GM23338 (cell line): ENCODE data around the gene PLEKHG4. TPM values are rescaled to one million over a fixed set of nuclear protein-coding genes. Genes with fewer than 3 reads are reported as not detected.
A peak's percentile ranks its signal among the peaks of the same experiment; 100 is the strongest.

Experiments used
- ATAC-seq: fragments of 200-7000 bp; cut with Tn5 transposase; 3 replicates; pipeline ENCODE4 v1.9.1; 2020
- DNase-seq: peaks from one replicate; pipeline ENCODE4 v3.0.0-alpha.2; 2015; ENCODE audit warnings: low spot score
- H2AFZ ChIP-seq: fragments of 200-600 bp; sonication (generic); 2 replicates; pipeline ENCODE4 v1.8.0; 2016; ENCODE audit warnings: antibody characterized with exemption, mild to moderate bottlenecking, moderate library complexity
- H3F3A ChIP-seq: fragments of 200-600 bp; sonication (generic); replicated peaks from 2 replicates; pipeline ENCODE4 v1.8.0; 2017; ENCODE audit warnings: antibody characterized with exemption, mixed run types, low read depth
- H3K27ac ChIP-seq: fragments of 200-600 bp; sonication (generic); 2 replicates; pipeline ENCODE4 v1.6.1; 2016; ENCODE audit warnings: low read depth
- H3K27me3 ChIP-seq: fragments of 200-600 bp; sonication (generic); 2 replicates; pipeline ENCODE4 v1.8.0; 2016; ENCODE audit warnings: mild to moderate bottlenecking, mixed run types, moderate library complexity; ENCODE audit not compliant: insufficient read depth
- H3K36me3 ChIP-seq: fragments of 200-600 bp; sonication (generic); 2 replicates; pipeline ENCODE4 v1.8.0; 2016; ENCODE audit warnings: mild to moderate bottlenecking; ENCODE audit not compliant: insufficient read depth
- H3K4me1 ChIP-seq: fragments of 200-600 bp; sonication (generic); 2 replicates; pipeline ENCODE4 v1.8.0; 2016; ENCODE audit warnings: mild to moderate bottlenecking, moderate library complexity; ENCODE audit not compliant: insufficient read depth
- H3K4me2 ChIP-seq: fragments of 200-600 bp; sonication (generic); 2 replicates; pipeline ENCODE4 v1.7.1; 2017; ENCODE audit warnings: mixed run types
- H3K4me3 ChIP-seq: fragments of 200-600 bp; sonication (generic); 2 replicates; pipeline ENCODE4 v1.6.1; 2016; ENCODE audit warnings: mixed run types
- H3K79me2 ChIP-seq: fragments of 200-600 bp; sonication (generic); replicated peaks from 2 replicates; pipeline ENCODE4 v1.8.0; 2017; ENCODE audit warnings: mild to moderate bottlenecking; ENCODE audit not compliant: insufficient read depth
- H3K9me2 ChIP-seq: fragments of 200-600 bp; sonication (generic); 2 replicates; pipeline ENCODE4 v1.8.0; 2017; ENCODE audit not compliant: insufficient read depth
- H4K20me1 ChIP-seq: fragments of 200-600 bp; sonication (generic); replicated peaks from 2 replicates; pipeline ENCODE4 v1.8.0; 2017; ENCODE audit warnings: mild to moderate bottlenecking; ENCODE audit not compliant: insufficient read depth
- H3K27ac Mint-ChIP-seq: 2 replicates; pipeline ENCODE4 v1.8.0; 2020; ENCODE audit warnings: inconsistent platforms, mild to moderate bottlenecking, moderate library complexity, mixed read lengths
- H3K27me3 Mint-ChIP-seq: 3 replicates; pipeline ENCODE4 v1.8.0; 2022; ENCODE audit warnings: low read depth, mild to moderate bottlenecking, moderate library complexity, mixed read lengths, inconsistent platforms; ENCODE audit not compliant: insufficient read depth, poor library complexity
- H3K36me3 Mint-ChIP-seq: 3 replicates; pipeline ENCODE4 v1.8.0; 2021; ENCODE audit warnings: low read depth, mild to moderate bottlenecking, inconsistent platforms, moderate library complexity, mixed read lengths
- H3K4me1 Mint-ChIP-seq: 3 replicates; pipeline ENCODE4 v1.8.0; 2020; ENCODE audit warnings: mild to moderate bottlenecking, inconsistent platforms, mixed read lengths
- H3K4me3 Mint-ChIP-seq: 3 replicates; pipeline ENCODE4 v1.8.0; 2021; ENCODE audit warnings: moderate library complexity, mild to moderate bottlenecking, inconsistent platforms, mixed read lengths
- H3K9me3 Mint-ChIP-seq: 3 replicates; pipeline ENCODE4 v1.8.0; 2020; ENCODE audit warnings: moderate library complexity, mild to moderate bottlenecking, inconsistent platforms, mixed read lengths
- CREB1 ChIP-seq: fragments of 250-450 bp; sonication (Bioruptor Pico); IDR thresholded peaks from 2 replicates; pipeline ENCODE4 v1.5.0; 2020; ENCODE audit warnings: low read depth, mild to moderate bottlenecking, moderate library complexity
- EZH2 ChIP-seq: fragments of 200-600 bp; sonication (generic); IDR thresholded peaks from one replicate; pipeline ENCODE4 v1.8.0; 2017; ENCODE audit warnings: antibody characterized with exemption, mild to moderate bottlenecking, low read depth; ENCODE audit not compliant: unreplicated experiment
- JUNB ChIP-seq: IDR thresholded peaks from one replicate; pipeline ENCODE4 v1.6.1; 2016; ENCODE audit warnings: antibody characterized with exemption; ENCODE audit not compliant: unreplicated experiment
- NANOG ChIP-seq: IDR thresholded peaks from 2 replicates; pipeline ENCODE4 v1.6.1; 2016; ENCODE audit warnings: antibody characterized with exemption, borderline replicate concordance
- ZNF114 ChIP-seq: fragments of 250-450 bp; sonication (Bioruptor Pico); IDR thresholded peaks from 2 replicates; pipeline ENCODE4 v1.5.0; 2020; ENCODE audit warnings: mild to moderate bottlenecking, moderate library complexity
- ZNF331 ChIP-seq: fragments of 250-450 bp; sonication (Bioruptor Pico); IDR thresholded peaks from 2 replicates; pipeline ENCODE4 v1.5.0; 2020; ENCODE audit warnings: low read depth, mild to moderate bottlenecking, moderate library complexity
- polyA plus RNA-seq: library from polyadenylated mRNA; unstranded; fragments of >200 nt; fragmentation: Nextera tagmentation; extraction: Ambion mirVana; gene quantifications from 2 replicates; pipeline ENCODE4 v1.2.1, GENCODE V29; 2016
- total RNA-seq: library from RNA; depleted of rRNA; stranded (reverse); fragments of >200 nt; shearing (Covaris generic); gene quantifications from 2 replicates; pipeline ENCODE4 v1.2.3, GENCODE V29; 2014
- TF ChIP-seq, protein P1 (sequence below), 2 experiments: fragments of 200-600 bp in 1 of 2; sonication (generic) in 1 of 2; conservative IDR thresholded peaks; 2 replicates each; pipeline versions ENCODE4 v1.5.1 to v1.6.1; 2016 to 2017; ENCODE audit warnings: antibody characterized with exemption in 2 of 2, low read depth in 2 of 2, mild to moderate bottlenecking in 2 of 2, moderate library complexity in 1 of 2
- TF ChIP-seq, protein P2 (sequence below): fragments of 250-450 bp; sonication (Bioruptor Pico); IDR thresholded peaks from 2 replicates; pipeline ENCODE4 v1.5.0; 2020; ENCODE audit warnings: mild to moderate bottlenecking, moderate library complexity
- TF ChIP-seq, protein P3 (sequence below): IDR thresholded peaks from 2 replicates; pipeline ENCODE4 v1.6.1; 2016; ENCODE audit warnings: antibody characterized with exemption

The PLEKHG4 gene
- total and polyA plus RNA-seq, 2 experiments from 2014 or later: 3.2 to 10.3 TPM

DNA sequence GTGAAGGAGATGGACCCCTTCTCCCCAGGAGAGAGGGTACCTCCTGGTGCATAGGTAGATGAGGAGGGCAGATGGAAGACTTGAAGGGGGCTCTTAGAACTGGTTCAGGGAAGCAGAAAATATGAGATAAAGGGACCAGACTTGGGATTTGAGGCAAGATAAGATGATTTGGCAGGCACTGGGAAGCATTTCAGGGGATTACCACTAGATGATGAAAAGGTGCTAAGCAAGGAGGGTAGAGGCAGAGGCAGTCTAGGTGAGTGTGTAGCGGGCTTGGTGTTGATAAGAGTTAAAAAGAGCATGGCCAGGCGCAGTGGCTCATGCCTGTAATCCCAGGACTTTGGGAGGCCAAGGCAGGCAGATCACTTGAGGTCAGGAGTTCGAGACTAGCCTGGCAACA is 16.1 kb upstream of the PLEKHG4 start:
- DNase-seq (no peak), ATAC-seq (no peak)
- Histone ChIP-seq H3K9me2 (no peaks in the 10 kb centered on the region), H3F3A (no peaks in the 10 kb centered on the region), H3K4me1 (no peaks in the 10 kb centered on the region), H2AFZ (no peak overlapping the region), H3K4me3 (no peak overlapping the region), H3K4me2 (no peak overlapping the region), H3K36me3 (no peaks in the 10 kb centered on the region), H3K27me3 (no peaks in the 10 kb centered on the region), H3K79me2 (no peaks in the 10 kb centered on the region), H4K20me1 (no peaks in the 10 kb centered on the region; the same call in none of the 2 replicates), H3K27ac (no peak overlapping the region)
- H3K4me1 Mint-ChIP-seq: peaks cover 4% of the 10 kb centered on the region
- H3K4me3 Mint-ChIP-seq: no peak overlapping the region
- H3K27me3 Mint-ChIP-seq: peaks cover 14% of the 10 kb centered on the region
- no peak overlapping the region for H3K27ac Mint-ChIP-seq
- no peak for TF ChIP-seq EZH2
- TF ChIP-seq CREB1 (CRISPR knock-in tag): no peak
- TF ChIP-seq ZNF114 (CRISPR knock-in tag): no peak
- no peak for TF ChIP-seq ZNF331 (CRISPR knock-in tag)
- no peak for TF ChIP-seq NANOG
- no peaks in the 10 kb centered on the region for H3K9me3 Mint-ChIP-seq
- H3K36me3 Mint-ChIP-seq: no peaks in the 10 kb centered on the region

DNA sequence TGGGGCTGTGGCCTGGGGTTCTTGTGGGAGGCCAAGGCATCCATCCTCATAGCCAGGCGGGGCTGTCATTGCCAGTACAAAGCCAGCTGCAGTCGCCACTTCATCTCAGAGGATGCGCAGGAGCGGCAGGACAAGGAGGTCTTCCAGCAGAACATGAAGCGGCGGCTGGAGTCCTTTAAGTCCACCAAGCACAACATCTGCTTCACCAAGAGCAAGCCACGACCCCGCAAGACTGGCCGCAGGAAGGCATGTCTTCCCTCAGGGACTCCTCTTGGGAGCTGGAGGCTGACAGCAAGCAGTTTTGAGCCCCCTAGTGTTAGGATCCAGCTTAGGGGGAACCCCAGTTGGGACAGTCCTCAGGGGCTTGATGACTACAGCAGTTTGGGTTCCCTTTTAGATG is 15.1 kb upstream of the PLEKHG4 start:
- no peaks in the 10 kb centered on the region for H3F3A ChIP-seq
- no peaks in the 10 kb centered on the region for H3K79me2 ChIP-seq
- H3K36me3 Mint-ChIP-seq: no peaks in the 10 kb centered on the region
- TF ChIP-seq, protein P1, sequence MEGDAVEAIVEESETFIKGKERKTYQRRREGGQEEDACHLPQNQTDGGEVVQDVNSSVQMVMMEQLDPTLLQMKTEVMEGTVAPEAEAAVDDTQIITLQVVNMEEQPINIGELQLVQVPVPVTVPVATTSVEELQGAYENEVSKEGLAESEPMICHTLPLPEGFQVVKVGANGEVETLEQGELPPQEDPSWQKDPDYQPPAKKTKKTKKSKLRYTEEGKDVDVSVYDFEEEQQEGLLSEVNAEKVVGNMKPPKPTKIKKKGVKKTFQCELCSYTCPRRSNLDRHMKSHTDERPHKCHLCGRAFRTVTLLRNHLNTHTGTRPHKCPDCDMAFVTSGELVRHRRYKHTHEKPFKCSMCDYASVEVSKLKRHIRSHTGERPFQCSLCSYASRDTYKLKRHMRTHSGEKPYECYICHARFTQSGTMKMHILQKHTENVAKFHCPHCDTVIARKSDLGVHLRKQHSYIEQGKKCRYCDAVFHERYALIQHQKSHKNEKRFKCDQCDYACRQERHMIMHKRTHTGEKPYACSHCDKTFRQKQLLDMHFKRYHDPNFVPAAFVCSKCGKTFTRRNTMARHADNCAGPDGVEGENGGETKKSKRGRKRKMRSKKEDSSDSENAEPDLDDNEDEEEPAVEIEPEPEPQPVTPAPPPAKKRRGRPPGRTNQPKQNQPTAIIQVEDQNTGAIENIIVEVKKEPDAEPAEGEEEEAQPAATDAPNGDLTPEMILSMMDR (conservative IDR thresholded peaks at IDR 0.05; ENCODE audit: low read depth in 2 of 2): peak; percentile 43 to 60
- no peak for TF ChIP-seq JUNB
- H3K4me1 Mint-ChIP-seq: peaks cover 4% of the 10 kb centered on the region
- H3K36me3 ChIP-seq: no peaks in the 10 kb centered on the region
- peaks cover 10% of the 10 kb centered on the region for H3K27me3 Mint-ChIP-seq
- H3K4me3 ChIP-seq: no peak overlapping the region
- no peak overlapping the region for H2AFZ ChIP-seq
- no peaks in the 10 kb centered on the region for H3K9me3 Mint-ChIP-seq
- no peak overlapping the region for H3K27ac Mint-ChIP-seq
- H4K20me1 ChIP-seq: peaks cover 3% of the 10 kb centered on the region
- no peak overlapping the region for H3K4me2 ChIP-seq
- ATAC-seq (peak; percentile 84), DNase-seq (peak; percentile 70)
- H3K27ac ChIP-seq: no peak overlapping the region
- no peak overlapping the region for H3K4me3 Mint-ChIP-seq
- no peaks in the 10 kb centered on the region for H3K27me3 ChIP-seq
- H3K9me2 ChIP-seq: no peaks in the 10 kb centered on the region
- H3K4me1 ChIP-seq: 0 out of 2 replicates have a peak, but pooled peaks cover 1% of the 10 kb centered on the region

DNA sequence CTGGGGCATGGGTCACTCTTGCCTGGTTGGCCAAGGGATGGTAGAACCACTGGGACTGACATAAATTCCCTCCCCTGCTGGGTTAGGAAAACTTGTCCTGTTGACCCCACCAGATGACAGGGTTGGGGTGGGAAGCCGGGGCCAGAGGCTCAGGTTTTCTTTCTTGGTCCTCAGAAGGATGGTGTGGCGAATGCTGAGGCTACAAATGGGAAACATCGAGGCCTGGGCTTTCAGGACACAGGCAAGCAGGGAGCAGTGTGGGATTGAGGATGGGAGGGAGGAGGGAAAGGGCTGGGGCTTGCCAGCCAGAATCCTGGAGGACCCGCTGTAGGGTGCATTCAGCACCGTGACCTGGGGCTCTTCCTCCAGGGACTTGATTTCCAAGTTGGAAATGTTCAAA is 14.5 kb upstream of the PLEKHG4 start:
- H3K36me3 Mint-ChIP-seq: no peaks in the 10 kb centered on the region
- no peak for DNase-seq
- TF ChIP-seq, protein P2, sequence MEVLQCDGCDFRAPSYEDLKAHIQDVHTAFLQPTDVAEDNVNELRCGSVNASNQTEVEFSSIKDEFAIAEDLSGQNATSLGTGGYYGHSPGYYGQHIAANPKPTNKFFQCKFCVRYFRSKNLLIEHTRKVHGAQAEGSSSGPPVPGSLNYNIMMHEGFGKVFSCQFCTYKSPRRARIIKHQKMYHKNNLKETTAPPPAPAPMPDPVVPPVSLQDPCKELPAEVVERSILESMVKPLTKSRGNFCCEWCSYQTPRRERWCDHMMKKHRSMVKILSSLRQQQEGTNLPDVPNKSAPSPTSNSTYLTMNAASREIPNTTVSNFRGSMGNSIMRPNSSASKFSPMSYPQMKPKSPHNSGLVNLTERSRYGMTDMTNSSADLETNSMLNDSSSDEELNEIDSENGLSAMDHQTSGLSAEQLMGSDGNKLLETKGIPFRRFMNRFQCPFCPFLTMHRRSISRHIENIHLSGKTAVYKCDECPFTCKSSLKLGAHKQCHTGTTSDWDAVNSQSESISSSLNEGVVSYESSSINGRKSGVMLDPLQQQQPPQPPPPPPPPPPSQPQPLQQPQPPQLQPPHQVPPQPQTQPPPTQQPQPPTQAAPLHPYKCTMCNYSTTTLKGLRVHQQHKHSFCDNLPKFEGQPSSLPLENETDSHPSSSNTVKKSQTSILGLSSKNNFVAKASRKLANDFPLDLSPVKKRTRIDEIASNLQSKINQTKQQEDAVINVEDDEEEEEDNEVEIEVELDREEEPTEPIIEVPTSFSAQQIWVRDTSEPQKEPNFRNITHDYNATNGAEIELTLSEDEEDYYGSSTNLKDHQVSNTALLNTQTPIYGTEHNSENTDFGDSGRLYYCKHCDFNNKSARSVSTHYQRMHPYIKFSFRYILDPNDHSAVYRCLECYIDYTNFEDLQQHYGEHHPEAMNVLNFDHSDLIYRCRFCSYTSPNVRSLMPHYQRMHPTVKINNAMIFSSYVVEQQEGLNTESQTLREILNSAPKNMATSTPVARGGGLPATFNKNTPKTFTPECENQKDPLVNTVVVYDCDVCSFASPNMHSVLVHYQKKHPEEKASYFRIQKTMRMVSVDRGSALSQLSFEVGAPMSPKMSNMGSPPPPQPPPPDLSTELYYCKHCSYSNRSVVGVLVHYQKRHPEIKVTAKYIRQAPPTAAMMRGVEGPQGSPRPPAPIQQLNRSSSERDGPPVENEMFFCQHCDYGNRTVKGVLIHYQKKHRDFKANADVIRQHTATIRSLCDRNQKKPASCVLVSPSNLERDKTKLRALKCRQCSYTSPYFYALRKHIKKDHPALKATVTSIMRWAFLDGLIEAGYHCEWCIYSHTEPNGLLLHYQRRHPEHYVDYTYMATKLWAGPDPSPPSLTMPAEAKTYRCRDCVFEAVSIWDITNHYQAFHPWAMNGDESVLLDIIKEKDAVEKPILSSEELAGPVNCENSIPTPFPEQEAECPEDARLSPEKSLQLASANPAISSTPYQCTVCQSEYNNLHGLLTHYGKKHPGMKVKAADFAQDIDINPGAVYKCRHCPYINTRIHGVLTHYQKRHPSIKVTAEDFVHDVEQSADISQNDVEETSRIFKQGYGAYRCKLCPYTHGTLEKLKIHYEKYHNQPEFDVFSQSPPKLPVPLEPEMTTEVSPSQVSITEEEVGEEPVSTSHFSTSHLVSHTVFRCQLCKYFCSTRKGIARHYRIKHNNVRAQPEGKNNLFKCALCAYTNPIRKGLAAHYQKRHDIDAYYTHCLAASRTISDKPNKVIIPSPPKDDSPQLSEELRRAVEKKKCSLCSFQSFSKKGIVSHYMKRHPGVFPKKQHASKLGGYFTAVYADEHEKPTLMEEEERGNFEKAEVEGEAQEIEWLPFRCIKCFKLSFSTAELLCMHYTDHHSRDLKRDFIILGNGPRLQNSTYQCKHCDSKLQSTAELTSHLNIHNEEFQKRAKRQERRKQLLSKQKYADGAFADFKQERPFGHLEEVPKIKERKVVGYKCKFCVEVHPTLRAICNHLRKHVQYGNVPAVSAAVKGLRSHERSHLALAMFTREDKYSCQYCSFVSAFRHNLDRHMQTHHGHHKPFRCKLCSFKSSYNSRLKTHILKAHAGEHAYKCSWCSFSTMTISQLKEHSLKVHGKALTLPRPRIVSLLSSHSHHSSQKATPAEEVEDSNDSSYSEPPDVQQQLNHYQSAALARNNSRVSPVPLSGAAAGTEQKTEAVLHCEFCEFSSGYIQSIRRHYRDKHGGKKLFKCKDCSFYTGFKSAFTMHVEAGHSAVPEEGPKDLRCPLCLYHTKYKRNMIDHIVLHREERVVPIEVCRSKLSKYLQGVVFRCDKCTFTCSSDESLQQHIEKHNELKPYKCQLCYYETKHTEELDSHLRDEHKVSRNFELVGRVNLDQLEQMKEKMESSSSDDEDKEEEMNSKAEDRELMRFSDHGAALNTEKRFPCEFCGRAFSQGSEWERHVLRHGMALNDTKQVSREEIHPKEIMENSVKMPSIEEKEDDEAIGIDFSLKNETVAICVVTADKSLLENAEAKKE: no peak
- no peak for TF ChIP-seq ZNF331 (CRISPR knock-in tag)
- TF ChIP-seq, protein P3, sequence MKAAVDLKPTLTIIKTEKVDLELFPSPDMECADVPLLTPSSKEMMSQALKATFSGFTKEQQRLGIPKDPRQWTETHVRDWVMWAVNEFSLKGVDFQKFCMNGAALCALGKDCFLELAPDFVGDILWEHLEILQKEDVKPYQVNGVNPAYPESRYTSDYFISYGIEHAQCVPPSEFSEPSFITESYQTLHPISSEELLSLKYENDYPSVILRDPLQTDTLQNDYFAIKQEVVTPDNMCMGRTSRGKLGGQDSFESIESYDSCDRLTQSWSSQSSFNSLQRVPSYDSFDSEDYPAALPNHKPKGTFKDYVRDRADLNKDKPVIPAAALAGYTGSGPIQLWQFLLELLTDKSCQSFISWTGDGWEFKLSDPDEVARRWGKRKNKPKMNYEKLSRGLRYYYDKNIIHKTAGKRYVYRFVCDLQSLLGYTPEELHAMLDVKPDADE: no peak

More for the DNA sequence above, 14.5 kb upstream of the PLEKHG4 start:
- no peak overlapping the region for H2AFZ ChIP-seq
- Mint-ChIP-seq H3K4me3 (no peak overlapping the region), H3K27me3 (peaks cover 10% of the 10 kb centered on the region), H3K27ac (no peak overlapping the region), H3K4me1 (peaks cover 4% of the 10 kb centered on the region), H3K9me3 (no peaks in the 10 kb centered on the region)
- H3K79me2 ChIP-seq: no peaks in the 10 kb centered on the region
- no peaks in the 10 kb centered on the region for H3K27me3 ChIP-seq
- no peaks in the 10 kb centered on the region for H3K36me3 ChIP-seq
- H3F3A ChIP-seq: no peaks in the 10 kb centered on the region
- H3K27ac ChIP-seq: no peak overlapping the region
- no peak overlapping the region for H3K4me2 ChIP-seq
- ATAC-seq: no peak
- no peaks in the 10 kb centered on the region for H3K9me2 ChIP-seq
- no peak overlapping the region for H3K4me3 ChIP-seq
- H4K20me1 ChIP-seq: peaks cover 3% of the 10 kb centered on the region
- H3K4me1 ChIP-seq: peaks cover 7% of the 10 kb centered on the region; the same call in 1 of the 2 replicates
